Upper lobe of left lung (tissue), 4 donors: Measurements from ENCODE around the gene LAMA2.

Experiments
- CTCF ChIP-seq, 6 experiments: fragments of 450-650 bp in 4 of 6; fragments of 200-600 bp in 2 of 6; sonication (generic) in 2 of 6; IDR thresholded peaks; one replicate each; pipeline ENCODE4 v1.5.1; 2016 to 2019; ENCODE audit warnings: antibody characterized with exemption in 6 of 6
- EP300 ChIP-seq, 4 donors: sonication (generic); formaldehyde crosslinking; IDR thresholded peaks; one replicate each; pipeline ENCODE4 v1.5.1; 2017; ENCODE audit warnings: antibody characterized with exemption in 4 of 4, control low read depth in 2 of 4
- POLR2A ChIP-seq, 4 donors: fragments of 450-650 bp; IDR thresholded peaks; one replicate each; pipeline ENCODE4 v1.5.1; 2016 to 2017; ENCODE audit warnings: antibody characterized with exemption in 4 of 4, mild to moderate bottlenecking in 2 of 4
- POLR2AphosphoS5 ChIP-seq, 2 donors: sonication (generic); formaldehyde crosslinking; IDR thresholded peaks; one replicate each; pipeline ENCODE4 v1.5.1; 2017; ENCODE audit warnings: antibody characterized with exemption in 2 of 2

GRCh38 chr6:129015721-129016120 is 132.8 kb downstream of the LAMA2 start:
- TF ChIP-seq CTCF (IDR thresholded peaks at IDR 0.05) (no peak), POLR2AphosphoS5 (IDR thresholded peaks at IDR 0.05) (no peak), POLR2A (IDR thresholded peaks at IDR 0.05) (no peak), EP300 (IDR thresholded peaks at IDR 0.05) (no peak)
